GM21528 (cell line): ENCODE results near the gene RCOR2.
"Not testable (repeated sequence)": the region's sequence is repeated elsewhere in the genome, so short reads cannot be mapped to it uniquely, and the experiment has no call there.

ENCODE experiments used
- ATAC-seq: cut with Tn5 transposase; IDR thresholded peaks from one replicate; pipeline ENCODE4 v1.9.1; 2021; ENCODE audit warnings: mild to moderate bottlenecking, moderate library complexity; ENCODE audit not compliant: unreplicated experiment, low FRiP score

The RCOR2 gene

DNA sequence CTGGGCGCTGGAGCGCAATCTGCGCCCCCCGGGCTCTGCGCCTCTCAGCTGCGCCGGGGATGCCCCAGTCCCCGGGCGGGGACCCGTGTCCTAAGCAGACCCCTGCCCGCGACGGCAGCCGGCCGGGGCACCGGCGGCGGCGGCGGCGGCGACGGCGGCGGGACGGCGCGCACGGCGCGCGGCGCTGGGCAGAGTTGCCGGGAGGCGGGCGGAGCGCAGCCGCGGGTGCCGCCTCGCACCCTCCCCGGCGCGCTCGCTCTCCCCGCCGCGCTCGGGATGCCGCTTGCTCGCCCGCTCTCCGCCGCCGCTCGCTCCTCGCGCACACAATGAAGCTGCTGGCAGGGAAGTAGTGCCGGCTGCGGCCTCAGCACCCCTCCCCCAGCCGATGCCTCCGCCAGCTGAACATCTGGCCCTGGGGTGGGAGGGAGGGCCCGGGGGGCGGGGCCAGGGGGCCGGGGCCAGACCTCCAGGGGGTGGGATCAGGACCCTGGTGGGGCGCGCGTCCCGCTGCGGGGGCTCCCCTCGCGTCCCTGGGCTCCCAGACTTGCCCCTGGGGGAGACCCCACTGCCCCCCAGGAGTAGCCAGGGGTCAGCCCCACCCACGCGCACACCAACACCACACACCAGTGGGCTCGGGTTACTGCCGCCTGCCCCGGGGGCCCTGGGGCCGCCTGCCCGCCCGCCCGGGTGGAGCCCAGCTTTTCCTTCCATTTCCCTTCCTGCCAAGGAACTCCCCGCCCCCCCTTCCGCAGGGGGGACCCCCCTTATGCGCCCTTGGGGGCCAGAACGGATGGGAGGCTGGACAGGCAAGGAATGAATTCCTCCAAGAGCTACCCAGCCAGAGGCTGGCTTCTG lies at the start of gene RCOR2:
Gene RCOR2 (minus strand): TSS at position 328 of the 855 bp plus-strand sequence. CDS start 708 bp downstream, outside the sequence.
- ATAC-seq: no peak

DNA sequence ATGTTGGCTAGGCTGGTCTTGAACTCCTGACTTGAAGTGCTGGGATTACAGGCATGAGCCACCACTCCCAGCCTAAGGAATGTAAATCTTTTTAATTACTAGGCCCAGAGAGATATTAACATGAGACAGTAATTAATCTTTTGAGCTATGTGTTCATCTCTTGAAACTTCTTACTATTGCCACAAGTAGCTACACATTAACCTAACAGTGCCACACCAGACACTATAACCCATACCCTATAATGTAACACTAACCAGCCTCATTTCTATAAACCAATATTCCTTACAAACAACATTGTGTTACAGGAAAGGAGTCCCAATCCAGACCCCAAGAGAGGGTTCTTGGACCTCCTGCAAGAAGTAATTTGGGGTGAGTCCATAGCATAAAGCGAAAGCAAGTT lies 49.5 kb upstream of the RCOR2 start:
- ATAC-seq: no peak

GRCh38 chr11:63963895-63964294 lies 46.9 kb upstream of the RCOR2 start:
- ATAC-seq: not testable (repeated sequence)

GRCh38 chr11:63961608-63962412 lies 44.8 kb upstream of the RCOR2 start:
- ATAC-seq: no peak

- ATAC-seq: no peak
Measured at GRCh38 chr11:63958008-63958407, 41.0 kb upstream of the RCOR2 start.

GRCh38 chr11:63952570-63952969 lies 35.6 kb upstream of the RCOR2 start:
- no peak for ATAC-seq

DNA sequence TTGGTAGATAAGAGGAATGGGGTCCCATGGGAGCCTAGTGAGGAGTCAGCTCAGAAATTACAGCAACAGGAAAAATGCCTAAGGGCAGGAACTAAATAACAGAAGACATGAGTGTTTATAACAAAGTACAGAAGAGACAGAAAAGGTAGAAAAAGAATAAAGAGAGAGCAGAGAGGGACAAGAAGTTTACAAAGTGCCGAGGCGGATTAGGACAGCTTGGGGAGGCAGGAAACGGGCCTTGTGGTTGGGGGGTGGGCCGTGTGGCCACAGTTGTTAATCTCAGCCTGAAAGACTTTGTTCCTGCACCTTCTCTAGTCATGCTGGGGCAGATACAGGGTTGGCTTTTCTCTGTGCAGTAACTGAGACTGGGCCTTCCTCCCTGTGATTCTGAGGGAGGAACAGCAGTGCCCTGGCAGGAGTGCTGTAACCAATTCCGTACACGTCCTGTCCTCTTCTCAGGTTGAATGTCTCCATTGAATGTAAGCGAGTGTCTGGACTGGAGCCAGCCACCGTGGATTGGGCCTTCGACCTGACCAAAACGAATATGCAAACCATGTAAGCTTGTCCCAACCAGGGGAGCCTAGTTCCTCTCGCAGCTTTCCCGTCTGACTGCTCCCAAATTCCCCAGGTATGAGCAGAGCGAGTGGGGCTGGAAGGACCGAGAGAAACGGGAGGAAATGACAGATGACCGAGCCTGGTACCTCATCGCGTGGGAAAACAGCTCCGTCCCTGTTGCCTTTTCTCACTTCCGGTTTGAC lies 35.0 kb upstream of the RCOR2 start:
- no peak for ATAC-seq

DNA sequence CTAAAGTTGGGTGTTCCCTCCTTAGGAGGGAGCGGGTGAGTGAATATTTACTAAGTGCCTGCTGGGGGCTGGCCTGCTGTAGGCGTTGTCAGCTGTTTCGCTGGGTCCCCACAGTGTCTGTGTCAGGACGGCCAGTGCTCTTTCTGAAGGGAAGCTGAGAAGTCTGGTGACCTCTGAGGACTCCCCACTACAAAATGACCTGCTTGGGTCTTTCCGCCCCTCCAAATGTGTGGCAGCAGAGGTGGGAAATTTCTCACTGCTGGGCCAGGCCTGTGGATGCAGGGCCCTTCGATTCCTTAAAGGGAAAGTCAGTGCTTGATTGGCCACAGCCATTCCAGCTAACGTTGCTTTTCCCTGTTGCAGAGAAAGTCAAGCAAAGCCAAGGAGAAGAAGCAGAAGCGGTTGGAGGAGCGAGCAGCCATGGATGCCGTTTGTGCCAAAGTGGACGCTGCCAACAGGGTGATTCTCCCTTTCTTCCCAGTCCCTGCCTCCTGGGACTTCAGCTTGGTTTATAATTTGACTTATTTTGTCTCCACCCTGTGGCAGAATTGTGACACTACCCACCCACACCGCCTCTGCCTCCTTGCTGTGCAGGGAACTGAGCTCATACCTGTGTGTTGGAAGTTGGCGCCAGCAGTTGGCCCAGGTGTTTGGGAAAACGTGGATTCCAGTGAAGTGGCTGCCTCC lies 28.7 kb upstream of the RCOR2 start:
- ATAC-seq: no peak

- no peak for ATAC-seq
Measured at GRCh38 chr11:63944987-63945386, 28.0 kb upstream of the RCOR2 start.

GRCh38 chr11:63942803-63943202 lies 25.8 kb upstream of the RCOR2 start:
- ATAC-seq: no peak

- no peak for ATAC-seq
Measured at GRCh38 chr11:63941901-63942300, 24.9 kb upstream of the RCOR2 start.

DNA sequence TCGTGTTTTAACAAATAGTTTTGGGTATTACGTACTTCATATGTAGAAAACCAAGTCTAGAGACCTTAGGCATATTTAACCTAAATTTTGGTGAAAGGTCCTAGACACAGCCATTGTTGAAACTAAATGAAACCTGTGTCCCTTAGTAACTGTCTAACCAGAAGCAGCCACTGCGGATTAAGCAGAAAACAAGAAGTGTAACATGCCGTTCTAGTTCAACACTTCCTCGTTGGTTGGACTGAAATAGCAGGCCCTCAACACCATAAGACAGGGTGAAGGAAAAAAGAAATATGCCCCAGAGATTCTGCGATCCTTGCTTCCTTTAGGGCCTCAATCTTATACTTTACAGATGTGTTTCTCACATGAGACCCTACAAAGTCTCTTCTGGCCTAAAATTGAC lies 23.8 kb upstream of the RCOR2 start:
- no peak for ATAC-seq

GRCh38 chr11:63939397-63939891 lies 22.5 kb upstream of the RCOR2 start:
- ATAC-seq: no peak

DNA sequence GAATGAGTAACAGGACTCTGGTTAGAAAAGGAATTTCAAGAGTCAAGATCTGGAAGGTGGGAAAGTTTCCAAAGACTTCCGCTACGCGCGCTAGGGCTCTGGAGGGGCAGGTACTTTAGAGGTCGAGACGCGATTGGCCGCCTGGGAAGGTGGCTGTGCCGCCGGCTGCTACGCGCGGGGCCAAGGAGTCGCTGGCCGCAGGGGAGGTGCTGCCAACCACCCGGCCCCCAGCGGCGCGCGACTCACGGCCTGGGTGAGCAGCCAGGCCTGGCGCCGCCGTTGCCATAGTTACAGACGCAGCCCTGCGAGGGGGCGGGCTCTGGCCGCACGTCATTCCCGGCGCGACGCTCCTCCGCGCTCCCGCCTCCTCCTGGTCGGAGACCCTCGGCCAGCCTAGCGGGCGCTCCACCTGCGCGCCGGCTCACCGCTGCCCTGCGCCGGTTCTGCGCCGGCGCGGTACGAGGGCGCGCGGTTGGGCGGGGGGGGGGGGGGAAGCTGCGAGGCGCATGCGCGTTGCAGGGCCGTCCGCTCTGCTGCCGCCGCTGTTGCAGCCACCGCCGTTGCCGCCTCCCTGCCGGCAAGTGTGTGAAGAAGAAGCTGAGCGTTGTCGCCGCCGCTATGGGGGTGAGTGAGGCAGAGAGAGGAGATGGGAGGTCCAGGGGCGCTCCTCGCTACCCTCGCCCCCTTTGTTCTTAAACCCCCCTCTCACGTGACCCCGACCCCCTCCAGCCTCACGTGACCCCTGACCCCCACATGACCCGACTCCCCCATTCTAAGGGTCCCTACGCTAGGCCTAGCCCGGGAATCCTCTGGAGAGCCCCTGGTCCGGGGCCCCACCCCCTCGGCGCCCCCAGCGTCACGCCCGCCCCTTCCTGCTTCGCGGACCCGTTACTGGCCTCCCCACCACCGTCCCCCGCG lies 21.8 kb upstream of the RCOR2 start, which contains the start of gene NAA40:
Gene NAA40 (plus strand): TSS at position 524 of the 918 bp plus-strand sequence. CDS start 95 bp downstream, at position 619.
- peak; percentile 89 for ATAC-seq

DNA sequence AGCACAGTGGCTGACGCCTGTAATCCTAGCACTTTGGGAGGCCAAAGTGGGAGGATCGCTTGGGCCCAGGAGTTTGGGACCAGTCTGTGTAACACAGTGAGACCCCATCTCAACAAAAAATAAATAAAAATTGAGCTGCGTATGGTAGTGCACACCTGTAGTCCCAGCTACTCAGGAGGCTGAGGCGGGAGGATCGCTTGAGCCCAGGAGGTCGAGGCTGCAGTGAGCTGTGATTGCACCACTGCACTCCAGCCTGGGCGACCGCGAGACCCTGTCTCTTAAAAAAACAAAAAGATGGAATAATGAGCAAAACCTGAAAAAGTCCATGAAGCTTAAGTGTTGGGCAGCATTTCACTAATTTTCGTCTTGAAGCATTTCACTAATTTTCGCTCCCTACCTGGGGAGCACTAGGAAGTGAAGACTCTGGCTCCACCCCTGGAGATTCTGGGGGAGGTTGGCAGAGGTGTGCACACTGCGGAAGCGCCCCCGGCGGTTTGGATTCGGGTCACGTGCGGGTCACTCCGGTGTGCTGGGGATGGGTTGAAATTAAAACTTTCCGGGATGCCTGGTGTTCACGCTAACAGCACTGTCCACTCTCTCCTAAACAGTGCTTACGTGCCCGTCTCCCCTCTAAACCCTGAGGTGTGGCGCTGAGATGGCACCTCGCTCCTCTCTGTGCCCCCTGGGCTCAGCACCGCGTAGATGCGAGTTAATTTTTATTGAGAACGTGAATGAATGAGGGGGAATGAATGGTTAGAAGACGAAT lies 20.9 kb upstream of the RCOR2 start:
- ATAC-seq: peak; percentile 31

GRCh38 chr11:63933459-63933858 lies 16.5 kb upstream of the RCOR2 start:
- ATAC-seq: no peak

GRCh38 chr11:63931876-63932275 lies 14.9 kb upstream of the RCOR2 start:
- no peak for ATAC-seq

DNA sequence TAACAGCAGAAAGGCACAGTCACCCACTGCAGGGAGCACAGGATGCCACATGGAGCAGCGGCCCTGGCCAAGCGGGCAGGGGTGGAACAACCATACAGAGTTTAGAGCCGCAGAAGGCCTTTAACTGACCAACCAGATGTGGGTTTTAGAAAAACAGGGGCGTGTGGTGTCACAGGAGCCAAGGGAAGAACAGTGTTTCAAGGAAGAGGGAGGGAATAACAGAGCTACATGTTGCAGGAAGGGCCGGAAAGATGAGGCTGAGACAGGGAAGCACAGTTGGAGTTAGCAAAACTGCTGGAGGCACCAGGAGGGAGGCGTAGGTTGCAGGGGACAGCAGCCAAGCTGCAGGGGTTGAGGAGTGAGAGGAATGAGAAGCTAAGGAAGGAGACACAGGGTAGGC lies 14.1 kb upstream of the RCOR2 start:
- ATAC-seq: no peak
